ENCODE results near the gene NNT.
A peak's percentile ranks its signal among the peaks of the same experiment; 100 is the strongest.
"Not testable (repeated sequence)": the region's sequence is repeated elsewhere in the genome, so short reads cannot be mapped to it uniquely, and the experiment has no call there.

NNT gene

GRCh38 chr5:43589310-43589709, 13.7 kb upstream of the NNT start:
- TF ChIP-seq, protein P1, sequence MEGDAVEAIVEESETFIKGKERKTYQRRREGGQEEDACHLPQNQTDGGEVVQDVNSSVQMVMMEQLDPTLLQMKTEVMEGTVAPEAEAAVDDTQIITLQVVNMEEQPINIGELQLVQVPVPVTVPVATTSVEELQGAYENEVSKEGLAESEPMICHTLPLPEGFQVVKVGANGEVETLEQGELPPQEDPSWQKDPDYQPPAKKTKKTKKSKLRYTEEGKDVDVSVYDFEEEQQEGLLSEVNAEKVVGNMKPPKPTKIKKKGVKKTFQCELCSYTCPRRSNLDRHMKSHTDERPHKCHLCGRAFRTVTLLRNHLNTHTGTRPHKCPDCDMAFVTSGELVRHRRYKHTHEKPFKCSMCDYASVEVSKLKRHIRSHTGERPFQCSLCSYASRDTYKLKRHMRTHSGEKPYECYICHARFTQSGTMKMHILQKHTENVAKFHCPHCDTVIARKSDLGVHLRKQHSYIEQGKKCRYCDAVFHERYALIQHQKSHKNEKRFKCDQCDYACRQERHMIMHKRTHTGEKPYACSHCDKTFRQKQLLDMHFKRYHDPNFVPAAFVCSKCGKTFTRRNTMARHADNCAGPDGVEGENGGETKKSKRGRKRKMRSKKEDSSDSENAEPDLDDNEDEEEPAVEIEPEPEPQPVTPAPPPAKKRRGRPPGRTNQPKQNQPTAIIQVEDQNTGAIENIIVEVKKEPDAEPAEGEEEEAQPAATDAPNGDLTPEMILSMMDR (IDR thresholded peaks at IDR 0.05; ENCODE audit: insufficient read depth, low read length, poor library complexity, severe bottlenecking), result no peak

GRCh38 chr5:43590700-43591099, 12.3 kb upstream of the NNT start:
- no peak overlapping the region for H3K4me3 ChIP-seq (replicated peaks; ENCODE audit: low read depth, low read length)
- no peak for DNase-seq (ENCODE audit: extremely low read depth, insufficient read length)
- no peaks in the 10 kb centered on the region for H3K27me3 ChIP-seq (replicated peaks; ENCODE audit: control insufficient read depth, insufficient read depth, low read length)
- TF ChIP-seq, protein P1 (IDR thresholded peaks at IDR 0.05; ENCODE audit: insufficient read depth, low read length, poor library complexity, severe bottlenecking), result no peak
- no peaks in the 10 kb centered on the region; the same call in 1 of the 2 replicates for H3K36me3 ChIP-seq (ENCODE audit: control insufficient read depth, insufficient read depth, low read length)

More at GRCh38 chr5:43589310-43589709, 13.7 kb upstream of the NNT start:
- no peak for DNase-seq (ENCODE audit: extremely low read depth, insufficient read length)
- no peak overlapping the region for H3K4me3 ChIP-seq (replicated peaks; ENCODE audit: low read depth, low read length)
- H3K27me3 ChIP-seq (replicated peaks; ENCODE audit: control insufficient read depth, insufficient read depth, low read length), result no peaks in the 10 kb centered on the region
- H3K36me3 ChIP-seq (ENCODE audit: control insufficient read depth, insufficient read depth, low read length), result no peaks in the 10 kb centered on the region; the same call in 1 of the 2 replicates

DNA sequence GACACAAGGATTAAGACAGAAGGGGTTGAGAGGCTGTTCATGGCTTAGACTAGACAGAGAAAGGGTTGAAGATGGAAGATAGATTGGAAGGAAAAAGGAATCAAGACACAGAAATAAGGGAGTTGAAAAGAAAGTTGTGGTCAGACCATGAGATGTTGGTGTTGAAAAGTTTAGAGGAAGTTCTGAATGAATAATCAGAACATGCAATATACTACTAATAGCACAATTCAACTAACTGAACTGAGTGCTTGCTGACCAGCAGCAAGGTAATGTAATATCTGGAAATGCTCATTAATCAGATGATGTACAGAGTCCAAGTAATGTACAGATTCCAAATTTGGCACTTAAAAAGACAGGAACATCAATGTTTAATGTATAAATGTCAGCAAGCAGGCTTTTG, 10.6 kb upstream of the NNT start:
- H3K4me3 ChIP-seq (replicated peaks; ENCODE audit: low read depth, low read length), result no peak overlapping the region
- H3K36me3 ChIP-seq (ENCODE audit: control insufficient read depth, insufficient read depth, low read length), result no peaks in the 10 kb centered on the region; the same call in 1 of the 2 replicates
- no peaks in the 10 kb centered on the region for H3K27me3 ChIP-seq (replicated peaks; ENCODE audit: control insufficient read depth, insufficient read depth, low read length)
- TF ChIP-seq, protein P1 (IDR thresholded peaks at IDR 0.05; ENCODE audit: insufficient read depth, low read length, poor library complexity, severe bottlenecking), result no peak
- no peak for DNase-seq (ENCODE audit: extremely low read depth, insufficient read length)

- DNase-seq (ENCODE audit: extremely low read depth, insufficient read length); H3K27me3 ChIP-seq (replicated peaks; ENCODE audit: control insufficient read depth, insufficient read depth, low read length); H3K4me3 ChIP-seq (replicated peaks; ENCODE audit: low read depth, low read length); H3K36me3 ChIP-seq (ENCODE audit: control insufficient read depth, insufficient read depth, low read length): not testable (repeated sequence)
Observed at GRCh38 chr5:43598927-43599326, 4.1 kb upstream of the NNT start.

DNA sequence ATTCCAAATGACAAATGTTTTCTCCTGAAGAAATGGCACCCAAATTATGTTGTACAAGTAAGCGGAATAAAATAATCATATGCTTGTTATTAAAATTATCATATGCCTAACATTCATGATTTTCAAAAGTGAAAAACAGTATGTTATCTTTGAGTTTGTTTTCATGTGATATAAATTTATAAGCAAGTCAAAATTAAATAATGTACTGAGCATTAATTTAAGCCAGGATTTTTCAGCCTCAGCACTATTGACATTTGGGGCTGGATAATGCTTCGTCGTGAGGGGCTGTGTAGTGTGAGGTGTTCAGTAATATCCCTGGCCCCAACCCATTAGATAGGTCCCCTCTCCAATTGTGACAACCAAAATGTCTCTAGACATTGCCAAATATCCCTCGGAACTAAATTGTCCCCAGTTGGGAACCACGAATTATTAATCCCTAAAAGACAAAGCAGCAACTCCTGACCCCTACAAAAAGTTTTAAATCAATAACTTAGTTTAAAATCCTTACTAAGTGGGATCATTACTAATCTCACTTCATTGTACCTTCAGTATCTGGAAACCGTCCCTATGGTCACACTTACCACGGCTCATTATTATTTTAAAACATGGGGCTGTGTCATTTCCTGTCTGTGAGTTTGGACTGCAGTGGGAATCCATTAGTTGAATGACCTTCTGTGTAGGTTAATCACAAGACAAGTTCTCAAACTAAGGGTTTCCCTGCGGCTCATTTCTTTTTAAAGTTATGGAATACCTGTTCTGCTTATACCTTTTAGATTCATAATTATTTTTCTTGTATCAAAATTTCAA, 1.3 kb upstream of the NNT start:
- Histone ChIP-seq H3K27me3 (replicated peaks; ENCODE audit: control insufficient read depth, insufficient read depth, low read length) (no peaks in the 10 kb centered on the region), H3K36me3 (ENCODE audit: control insufficient read depth, insufficient read depth, low read length) (no peaks in the 10 kb centered on the region), H3K4me3 (replicated peaks; ENCODE audit: low read depth, low read length) (peak overlapping the region; percentile 95)
- DNase-seq (ENCODE audit: extremely low read depth, insufficient read length), result peak; percentile 28
- TF ChIP-seq, protein P1 (IDR thresholded peaks at IDR 0.05; ENCODE audit: insufficient read depth, low read length, poor library complexity, severe bottlenecking), result no peak

GRCh38 chr5:43603344-43604217, 601 bp downstream of the NNT start:
- peak; percentile 74 for DNase-seq (ENCODE audit: extremely low read depth, insufficient read length)
- no peaks in the 10 kb centered on the region for H3K27me3 ChIP-seq (replicated peaks; ENCODE audit: control insufficient read depth, insufficient read depth, low read length)
- H3K4me3 ChIP-seq (replicated peaks; ENCODE audit: low read depth, low read length), result peak overlapping the region; percentile 95
- H3K36me3 ChIP-seq (ENCODE audit: control insufficient read depth, insufficient read depth, low read length), result no peaks in the 10 kb centered on the region
- TF ChIP-seq, protein P1 (IDR thresholded peaks at IDR 0.05; ENCODE audit: insufficient read depth, low read length, poor library complexity, severe bottlenecking), result no peak
